Measurements from ENCODE around the gene LSM10. TPM values are rescaled to one million over a fixed set of nuclear protein-coding genes. Genes with fewer than 3 reads are reported as not detected.

Gene LSM10
- total RNA-seq, 1 donor from 2014 or later = 36.4 TPM

GRCh38 chr1:36386265-36387140 is 11.2 kb downstream of the LSM10 start:
- Mint-ChIP-seq H3K4me3 (peak overlapping the region; percentile 92), H3K36me3 (no peaks in the 10 kb centered on the region), H3K27ac (peak overlapping the region; percentile 100), H3K27me3 (no peaks in the 10 kb centered on the region), H3K9me3 (no peaks in the 10 kb centered on the region), H3K4me1 (ENCODE audit: unreplicated experiment) (peaks cover 35% of the 10 kb centered on the region)
- no peak for TF ChIP-seq CTCF (conservative IDR thresholded peaks at IDR 0.05)
- DNase-seq (ENCODE audit: extremely low spot score, unreplicated experiment) = peak; percentile 74

DNA sequence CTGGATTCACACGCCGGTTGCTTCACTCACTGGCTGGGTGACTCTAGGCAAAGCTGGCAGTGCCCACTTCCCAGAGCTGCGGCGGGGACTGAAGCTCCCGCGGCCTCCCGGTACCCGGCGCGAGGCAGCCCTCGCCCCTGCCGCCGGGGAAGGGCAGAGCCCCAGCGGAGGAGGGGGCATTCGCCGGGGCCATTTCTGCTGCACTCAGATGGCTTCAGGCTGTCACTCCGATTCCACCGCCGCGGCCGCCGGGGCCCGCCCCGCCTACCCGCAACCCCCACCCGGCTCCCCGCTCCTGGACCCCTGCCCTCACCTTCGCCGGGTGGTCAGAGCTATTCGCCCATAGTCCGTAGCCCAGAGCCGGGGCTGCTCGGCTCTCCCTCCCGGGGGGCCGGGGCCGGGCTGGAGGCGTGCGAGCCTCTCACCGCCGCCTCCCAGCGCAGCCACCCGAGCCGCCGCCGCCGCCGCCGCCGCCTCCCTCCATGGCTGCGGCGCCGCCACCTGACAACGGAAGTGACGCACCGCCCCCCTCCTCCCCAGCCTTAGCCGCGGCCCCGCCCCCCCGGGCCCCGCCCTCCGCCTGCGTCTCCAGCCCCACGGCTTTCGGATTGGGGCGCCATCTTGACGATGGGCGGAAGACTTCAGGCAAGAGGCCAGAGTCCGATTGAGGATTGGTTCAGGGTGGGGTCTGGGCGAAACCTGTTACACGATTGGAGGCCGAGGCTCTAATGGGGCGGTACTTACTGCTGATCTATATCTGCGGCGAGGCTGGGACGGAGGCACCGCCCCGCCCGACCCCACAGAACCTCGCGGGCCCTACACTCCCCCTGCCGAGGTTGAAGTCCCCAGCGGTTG is 12.1 kb downstream of the LSM10 start, which contains the start of gene STK40:
TSS of gene STK40 (minus strand) at position 515 of the 855 bp plus-strand sequence. CDS start 24,592 bp downstream, outside the sequence.
- Mint-ChIP-seq H3K9me3 (no peaks in the 10 kb centered on the region), H3K27ac (peak within 1 kb of the TSS; percentile 100), H3K4me3 (peak within 1 kb of the TSS; percentile 92), H3K4me1 (ENCODE audit: unreplicated experiment) (peaks cover 42% of the 10 kb centered on the region), H3K36me3 (no peaks in the 10 kb centered on the region), H3K27me3 (no peaks in the 10 kb centered on the region)
- DNase-seq (ENCODE audit: extremely low spot score, unreplicated experiment) = peak; percentile 97
- TF ChIP-seq CTCF (conservative IDR thresholded peaks at IDR 0.05) = no peak

- H3K36me3 Mint-ChIP-seq = no peaks in the 10 kb centered on the region
- H3K4me3 Mint-ChIP-seq = peak overlapping the region; percentile 92
- peaks cover 50% of the 10 kb centered on the region for H3K4me1 Mint-ChIP-seq (ENCODE audit: unreplicated experiment)
- H3K9me3 Mint-ChIP-seq = no peaks in the 10 kb centered on the region
- no peaks in the 10 kb centered on the region for H3K27me3 Mint-ChIP-seq
- no peak for DNase-seq (ENCODE audit: extremely low spot score, unreplicated experiment)
- peak overlapping the region; percentile 97 for H3K27ac Mint-ChIP-seq
- TF ChIP-seq CTCF (conservative IDR thresholded peaks at IDR 0.05) = no peak
Measured at GRCh38 chr1:36384542-36385409, 12.9 kb downstream of the LSM10 start.

DNA sequence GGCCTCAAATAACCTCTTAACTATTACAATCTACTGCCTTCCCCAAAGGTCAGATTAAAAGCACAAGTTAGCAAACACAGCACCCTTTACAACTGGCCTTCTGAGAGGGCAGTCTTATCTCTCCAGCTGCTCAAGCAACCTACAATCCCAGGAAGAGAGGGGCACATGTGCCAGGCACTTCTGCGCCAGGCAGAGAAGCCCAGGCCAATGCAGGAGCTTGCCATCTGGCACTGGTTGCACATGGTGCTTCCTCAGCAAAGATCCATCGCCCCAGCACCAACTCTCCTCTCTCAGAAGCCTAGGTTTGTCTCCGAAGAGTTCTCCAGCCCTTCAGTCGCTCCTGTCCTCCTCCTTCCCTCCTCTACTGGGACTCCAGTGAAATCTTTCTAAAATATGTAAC is 14.5 kb downstream of the LSM10 start:
- peak overlapping the region; percentile 30 for H3K4me3 Mint-ChIP-seq
- DNase-seq (ENCODE audit: extremely low spot score, unreplicated experiment) = no peak
- H3K36me3 Mint-ChIP-seq = no peaks in the 10 kb centered on the region
- no peak for TF ChIP-seq CTCF (conservative IDR thresholded peaks at IDR 0.05)
- no peaks in the 10 kb centered on the region for H3K9me3 Mint-ChIP-seq
- H3K27me3 Mint-ChIP-seq = no peaks in the 10 kb centered on the region
- H3K27ac Mint-ChIP-seq = peak overlapping the region; percentile 54
- peaks cover 54% of the 10 kb centered on the region for H3K4me1 Mint-ChIP-seq (ENCODE audit: unreplicated experiment)

GRCh38 chr1:36382669-36383068 is 15.0 kb downstream of the LSM10 start:
- DNase-seq (ENCODE audit: extremely low spot score, unreplicated experiment) = no peak
- Mint-ChIP-seq H3K9me3 (no peaks in the 10 kb centered on the region), H3K36me3 (no peaks in the 10 kb centered on the region), H3K4me3 (no peak overlapping the region), H3K27ac (peak overlapping the region; percentile 54), H3K27me3 (no peaks in the 10 kb centered on the region), H3K4me1 (ENCODE audit: unreplicated experiment) (peaks cover 52% of the 10 kb centered on the region)
- no peak for TF ChIP-seq CTCF (conservative IDR thresholded peaks at IDR 0.05)

Data from type B pancreatic cell (in vitro differentiated cells).